GM12878 (cell line): Measurements from ENCODE around the gene EZH2. TPM values are rescaled to one million over a fixed set of nuclear protein-coding genes. Genes with fewer than 3 reads are reported as not detected.

Experiments used
- ATAC-seq: fragments of 200-7000 bp; cut with Tn5 transposase; 3 replicates; pipeline ENCODE4 v1.9.1; 2020; ENCODE audit warnings: mild to moderate bottlenecking, moderate library complexity
- BruUV-seq: library from RNA; stranded (reverse); fragments of 400-500 nt; replicated peaks from 2 replicates; lab custom pipeline; 2021; lab: Mats Ljungman, UMichigan
- CTCF ChIA-PET: fragments of 300-600 bp; sonication (Branson Sonifier 250); formaldehyde crosslinking; extraction: SDS; loops from one replicate; lab custom pipeline; 2021; ENCODE audit warnings: inconsistent platforms; lab: Yijun Ruan, JAX
- POLR2A ChIA-PET: fragments of 350-600 bp; formaldehyde crosslinking; extraction: SDS; loops from one replicate; lab custom pipeline; 2021; ENCODE audit warnings: inconsistent platforms; lab: Charles Lee
- RAD21 ChIA-PET: fragments of 300-600 bp; sonication (Branson Sonifier 250); formaldehyde crosslinking; loops from one replicate; lab custom pipeline; 2023; ENCODE audit warnings: antibody characterized with exemption; ENCODE audit not compliant: unreplicated experiment; lab: Charles Lee
- SMC1A ChIA-PET: fragments of 300-600 bp; sonication (Branson Sonifier 250); formaldehyde crosslinking; loops from one replicate; lab custom pipeline; 2023; ENCODE audit not compliant: unreplicated experiment, uncharacterized antibody; lab: Charles Lee
- DNase-seq: peaks from one replicate; pipeline ENCODE4 v3.0.0-alpha.2; 2011; ENCODE audit warnings: low read depth, low spot score
- FAIRE-seq: peaks from 3 replicates; lab custom pipeline; 2011; peaks lifted over from hg19 to GRCh38; lab: Jason Lieb, UNC
- H2AFZ ChIP-seq: 2 replicates; pipeline ENCODE4 v1.6.0; 2011; ENCODE audit warnings: low read depth, low read length, control low read depth; ENCODE audit not compliant: control insufficient read depth
- H3K27ac ChIP-seq: 2 replicates; pipeline ENCODE4 v1.5.1; 2011; ENCODE audit warnings: control low read depth; ENCODE audit not compliant: control insufficient read depth, insufficient read depth
- H3K27me3 ChIP-seq, 2 experiments: replicated peaks in 1 of 2; 2 replicates each; pipeline versions ENCODE4 v1.6.0 to v1.6.1; 2011; ENCODE audit warnings: low read length in 1 of 2; ENCODE audit not compliant: control insufficient read depth in 2 of 2, insufficient read depth in 2 of 2
- H3K36me3 ChIP-seq, 2 experiments: 2 replicates each; pipeline ENCODE4 v1.5.1; 2011; ENCODE audit warnings: low read length in 1 of 2; ENCODE audit not compliant: control insufficient read depth in 2 of 2, insufficient read depth in 2 of 2
- H3K4me1 ChIP-seq: 2 replicates; pipeline ENCODE4 v1.6.1; 2011; ENCODE audit warnings: mild to moderate bottlenecking, low read length, moderate library complexity, mixed read lengths; ENCODE audit not compliant: control insufficient read depth, insufficient read depth
- H3K4me2 ChIP-seq: 2 replicates; pipeline ENCODE4 v1.6.0; 2011; ENCODE audit warnings: control low read depth; ENCODE audit not compliant: control insufficient read depth, insufficient read depth
- H3K4me3 ChIP-seq: fragments of 200-600 bp; sonication (generic); 2 replicates; pipeline ENCODE4 v1.5.1; 2016
- H3K79me2 ChIP-seq: 2 replicates; pipeline ENCODE4 v1.6.0; 2011; ENCODE audit warnings: low read length; ENCODE audit not compliant: control insufficient read depth, insufficient read depth
- H3K9ac ChIP-seq: 2 replicates; pipeline ENCODE4 v1.8.0; 2011; ENCODE audit warnings: low read length, control low read depth, mixed read lengths; ENCODE audit not compliant: control insufficient read depth, insufficient read depth
- H3K9me3 ChIP-seq: replicated peaks from 3 replicates; pipeline ENCODE4 v1.5.1; 2011; ENCODE audit warnings: mild to moderate bottlenecking, low read length; ENCODE audit not compliant: control insufficient read depth, insufficient read depth
- H4K20me1 ChIP-seq: 2 replicates; pipeline ENCODE4 v1.6.0; 2011; ENCODE audit not compliant: control insufficient read depth, insufficient read depth
- BACH1 ChIP-seq: fragments of 450-650 bp; IDR thresholded peaks from 2 replicates; pipeline ENCODE4 v1.6.1; 2017; ENCODE audit warnings: mild to moderate bottlenecking, borderline replicate concordance
- CREB1 ChIP-seq: IDR thresholded peaks from 2 replicates; pipeline ENCODE4 v1.6.1; 2012; ENCODE audit warnings: low read depth, mild to moderate bottlenecking, inconsistent platforms
- HDAC6 ChIP-seq: fragments of 200-600 bp; sonication (generic); IDR thresholded peaks from one replicate; pipeline ENCODE4 v1.8.0; 2017; ENCODE audit warnings: antibody characterized with exemption; ENCODE audit not compliant: unreplicated experiment
- HDGF ChIP-seq: fragments of 450-650 bp; IDR thresholded peaks from 2 replicates; pipeline ENCODE4 v1.6.1; 2016; ENCODE audit warnings: antibody characterized with exemption
- RUNX3 ChIP-seq: IDR thresholded peaks from 2 replicates; pipeline ENCODE4 v1.6.1; 2012; ENCODE audit warnings: low read length, inconsistent platforms
- SPI1 ChIP-seq: IDR thresholded peaks from 2 replicates; pipeline ENCODE4 v1.6.1; 2011; ENCODE audit warnings: low read depth, mild to moderate bottlenecking, low read length, moderate library complexity, borderline replicate concordance; ENCODE audit not compliant: insufficient read depth
- TARDBP ChIP-seq: IDR thresholded peaks from 2 replicates; pipeline ENCODE4 v1.6.1; 2016; ENCODE audit warnings: borderline replicate concordance
- TBL1XR1 ChIP-seq: IDR thresholded peaks from 2 replicates; pipeline ENCODE4 v1.6.1; 2012; ENCODE audit warnings: low read depth, low read length, improper control_type of control experiment
- TCF12 ChIP-seq: IDR thresholded peaks from 2 replicates; pipeline ENCODE4 v1.6.1; 2011; ENCODE audit warnings: low read depth, mild to moderate bottlenecking, low read length
- ZNF384 ChIP-seq: IDR thresholded peaks from 2 replicates; pipeline ENCODE4 v1.6.1; 2012; ENCODE audit warnings: low read depth, mild to moderate bottlenecking, low read length, improper control_type of control experiment, borderline replicate concordance
- WGBS: methylation state at CpG from one replicate; pipeline ENCODE4 v1.1.6; 2016; ENCODE audit warnings: low lambda C conversion rate; ENCODE audit not compliant: insufficient replicate concordance, insufficient coverage; ENCODE audit errors: missing lambda C conversion rate; 5-methylcytosine and 5-hydroxymethylcytosine counted together
- in situ Hi-C: fragments of 300-500 bp; cut with MboI; formaldehyde crosslinking; loops from 9 replicates; pipeline ENCODE4 v1.14.3; 2018; ENCODE audit warnings: mixed read lengths
- intact Hi-C: fragments of 100-400 bp; cut with micrococcal nuclease; formaldehyde crosslinking; loops from one replicate; pipeline ENCODE4 v1.14.2; 2022; ENCODE audit not compliant: unreplicated experiment
- polyA plus RNA-seq, 11 experiments: library from polyadenylated mRNA; depleted of rRNA in 4 of 11; unstranded in 6 of 11; stranded (reverse) in 5 of 11; fragments of >200 nt; fragmentation: Nextera tagmentation in 4 of 11; fragmentation: Illumina TruSeq in 1 of 11; extraction: Ambion mirVana in 4 of 11; extraction: Trizol in 1 of 11; gene quantifications; 1 replicate in 1 of 11; 2 replicates in 10 of 11; pipeline versions ENCODE4 v1.2.1 to v1.2.3, GENCODE V29; 2011 to 2016; ENCODE audit warnings: inconsistent platforms in 2 of 11, missing spikeins in 2 of 11, low read depth in 1 of 11
- total RNA-seq, 4 experiments: library from RNA; depleted of rRNA in 3 of 4; stranded (reverse); fragments of >200 nt in 3 of 4; fragmentation: Illumina TruSeq in 1 of 4; extraction: Trizol in 1 of 4; gene quantifications; 2 replicates each; pipeline versions ENCODE4 v1.2.1 to v1.2.3, GENCODE V29; 2013 to 2021
- TF ChIP-seq, protein P1 (sequence below): fragments of 450-650 bp; IDR thresholded peaks from 2 replicates; pipeline ENCODE4 v1.6.1; 2017; ENCODE audit warnings: mild to moderate bottlenecking
- TF ChIP-seq, protein P2 (sequence below): IDR thresholded peaks from 2 replicates; pipeline ENCODE4 v1.6.1; 2012; ENCODE audit warnings: low read depth, low read length, improper control_type of control experiment
- TF ChIP-seq, protein P3 (sequence below): IDR thresholded peaks from 2 replicates; pipeline ENCODE4 v1.6.1; 2011; ENCODE audit warnings: low read depth, mild to moderate bottlenecking, low read length, moderate library complexity, borderline replicate concordance; ENCODE audit errors: extremely low read depth
- TF ChIP-seq, protein P4 (sequence below): IDR thresholded peaks from 2 replicates; pipeline ENCODE4 v1.6.1; 2012; ENCODE audit warnings: low read depth, low read length, improper control_type of control experiment

Gene EZH2
- total and polyA plus RNA-seq, 10 of the 15 experiments (the other 5 are each of a cell fraction or from before 2014, with no cell fraction given): 19.4 to 69.6 (median 40.8) TPM

DNA sequence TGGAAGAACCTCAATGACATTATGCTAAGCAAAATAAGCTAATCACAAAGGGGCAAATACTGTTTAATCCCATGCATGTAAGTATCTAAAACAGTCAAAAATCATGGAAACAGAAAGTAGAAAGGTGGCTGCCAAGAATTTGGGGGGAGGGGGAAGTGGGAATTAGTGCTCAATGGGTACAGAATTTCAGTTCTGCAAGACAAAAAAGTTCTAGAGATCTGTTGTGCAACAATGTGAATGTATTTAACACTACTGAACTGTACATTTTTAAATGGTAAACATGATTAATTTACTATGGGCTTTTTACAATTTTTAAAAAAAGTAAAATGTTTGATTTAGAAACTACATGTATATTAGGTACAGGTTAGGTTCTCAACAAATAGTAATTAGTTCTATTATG lies 11.9 kb downstream of the EZH2 start:
- H3K4me3 ChIP-seq: no peak overlapping the region
- peaks cover 23% of the 10 kb centered on the region for H3K9me3 ChIP-seq
- SMC1A ChIA-PET: interaction anchor here (1.2 to 1.5 kb wide), 2 partner anchors 10 to 17 kb away, joined by 3 to 5 read pairs; no protein-coding TSS in a partner anchor
- DNase-seq (no peak), ATAC-seq (no peak), FAIRE-seq (no peak)
- no TSS peak for BruUV-seq
- H3K4me2 ChIP-seq: no peak overlapping the region; the same call in 1 of the 2 replicates
- CTCF ChIA-PET: interaction anchor here (1.3 to 2.8 kb wide), 5 partner anchors 11 to 69 kb away, joined by 3 to 12 read pairs (median 6); partner anchors contain the start of gene EZH2
- H3K9ac ChIP-seq: no peak overlapping the region
- H3K4me1 ChIP-seq: peaks cover 28% of the 10 kb centered on the region
- intact Hi-C loops (no loop called here), in situ Hi-C loops (no loop called here)
- TF ChIP-seq TARDBP (no peak), SPI1 (peak; percentile 36; the same call in 1 of the 2 replicates), ZNF384 (no peak)
- H3K36me3 ChIP-seq: no peaks in the 10 kb centered on the region; a peak in 2 of 4 replicates
- H3K27ac ChIP-seq: no peak overlapping the region
- H4K20me1 ChIP-seq: no peaks in the 10 kb centered on the region
- POLR2A ChIA-PET: interaction anchor here (1.0 to 2.3 kb wide), 2 partner anchors 11 to 13 kb away, joined by 3 to 14 read pairs; partner anchors contain the start of gene EZH2
- no peak overlapping the region for H2AFZ ChIP-seq
- RAD21 ChIA-PET: interaction anchor here (0.6 to 1.9 kb wide), 2 partner anchors 10 to 11 kb away, joined by 3 to 5 read pairs; no protein-coding TSS in a partner anchor
- H3K27me3 ChIP-seq: no peaks in the 10 kb centered on the region
- peaks cover 96% of the 10 kb centered on the region for H3K79me2 ChIP-seq

DNA sequence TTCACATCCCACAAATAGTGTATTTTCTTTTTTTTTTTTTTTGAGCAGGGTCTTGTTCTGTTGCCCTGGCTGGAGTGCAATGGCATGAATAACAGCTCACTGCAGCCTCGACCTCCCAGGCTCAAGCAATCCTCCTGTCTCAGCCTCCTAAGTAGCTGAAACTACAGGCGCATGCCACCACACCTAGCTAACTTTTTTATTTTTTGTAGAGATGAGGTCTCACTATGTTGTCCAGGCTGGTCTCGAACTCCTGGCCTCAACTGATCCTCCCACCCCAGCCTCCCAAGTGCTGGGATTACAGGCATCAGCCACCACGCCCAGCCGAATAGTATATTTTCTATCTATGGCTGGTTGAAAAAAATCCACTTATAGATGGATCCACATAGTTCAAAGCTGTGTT lies 12.5 kb downstream of the EZH2 start:
- peaks cover 94% of the 10 kb centered on the region for H3K79me2 ChIP-seq
- H3K27me3 ChIP-seq: no peaks in the 10 kb centered on the region
- ChIA-PET RAD21 (interaction anchor here (0.6 to 1.9 kb wide), 2 partner anchors 10 to 12 kb away, joined by 3 to 5 read pairs; no protein-coding TSS in a partner anchor), CTCF (no interaction called here), POLR2A (no interaction called here), SMC1A (interaction anchor here (1.2 kb wide), 1 partner anchor 9 kb away, joined by 5 read pairs; no protein-coding TSS in a partner anchor)
- H3K4me1 ChIP-seq: peaks cover 28% of the 10 kb centered on the region
- ATAC-seq: no peak
- H3K9ac ChIP-seq: no peak overlapping the region
- in situ Hi-C loops (no loop called here), intact Hi-C loops (no loop called here)
- no peaks in the 10 kb centered on the region for H4K20me1 ChIP-seq
- peaks cover 23% of the 10 kb centered on the region for H3K9me3 ChIP-seq
- no peak for DNase-seq
- no peaks in the 10 kb centered on the region; a peak in 2 of 4 replicates for H3K36me3 ChIP-seq
- no peak overlapping the region for H3K4me2 ChIP-seq
- WGBS: 86% methylated on average over 5 of the region's 5 CpGs
- no peak overlapping the region for H3K27ac ChIP-seq
- no TSS peak for BruUV-seq
- no peak overlapping the region for H2AFZ ChIP-seq
- no peak for FAIRE-seq
- H3K4me3 ChIP-seq: no peak overlapping the region
- TF ChIP-seq, protein P1, sequence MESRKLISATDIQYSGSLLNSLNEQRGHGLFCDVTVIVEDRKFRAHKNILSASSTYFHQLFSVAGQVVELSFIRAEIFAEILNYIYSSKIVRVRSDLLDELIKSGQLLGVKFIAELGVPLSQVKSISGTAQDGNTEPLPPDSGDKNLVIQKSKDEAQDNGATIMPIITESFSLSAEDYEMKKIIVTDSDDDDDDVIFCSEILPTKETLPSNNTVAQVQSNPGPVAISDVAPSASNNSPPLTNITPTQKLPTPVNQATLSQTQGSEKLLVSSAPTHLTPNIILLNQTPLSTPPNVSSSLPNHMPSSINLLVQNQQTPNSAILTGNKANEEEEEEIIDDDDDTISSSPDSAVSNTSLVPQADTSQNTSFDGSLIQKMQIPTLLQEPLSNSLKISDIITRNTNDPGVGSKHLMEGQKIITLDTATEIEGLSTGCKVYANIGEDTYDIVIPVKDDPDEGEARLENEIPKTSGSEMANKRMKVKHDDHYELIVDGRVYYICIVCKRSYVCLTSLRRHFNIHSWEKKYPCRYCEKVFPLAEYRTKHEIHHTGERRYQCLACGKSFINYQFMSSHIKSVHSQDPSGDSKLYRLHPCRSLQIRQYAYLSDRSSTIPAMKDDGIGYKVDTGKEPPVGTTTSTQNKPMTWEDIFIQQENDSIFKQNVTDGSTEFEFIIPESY: no peak
- TF ChIP-seq, protein P2, sequence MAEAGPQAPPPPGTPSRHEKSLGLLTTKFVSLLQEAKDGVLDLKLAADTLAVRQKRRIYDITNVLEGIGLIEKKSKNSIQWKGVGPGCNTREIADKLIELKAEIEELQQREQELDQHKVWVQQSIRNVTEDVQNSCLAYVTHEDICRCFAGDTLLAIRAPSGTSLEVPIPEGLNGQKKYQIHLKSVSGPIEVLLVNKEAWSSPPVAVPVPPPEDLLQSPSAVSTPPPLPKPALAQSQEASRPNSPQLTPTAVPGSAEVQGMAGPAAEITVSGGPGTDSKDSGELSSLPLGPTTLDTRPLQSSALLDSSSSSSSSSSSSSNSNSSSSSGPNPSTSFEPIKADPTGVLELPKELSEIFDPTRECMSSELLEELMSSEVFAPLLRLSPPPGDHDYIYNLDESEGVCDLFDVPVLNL: no peak
- no peak for TF ChIP-seq TCF12
- no peak for TF ChIP-seq BACH1
- TF ChIP-seq RUNX3: no peak
- no peak for TF ChIP-seq HDGF
- TF ChIP-seq CREB1: no peak
- TF ChIP-seq, protein P3, sequence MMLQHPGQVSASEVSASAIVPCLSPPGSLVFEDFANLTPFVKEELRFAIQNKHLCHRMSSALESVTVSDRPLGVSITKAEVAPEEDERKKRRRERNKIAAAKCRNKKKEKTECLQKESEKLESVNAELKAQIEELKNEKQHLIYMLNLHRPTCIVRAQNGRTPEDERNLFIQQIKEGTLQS: no peak
- no peak for TF ChIP-seq HDAC6
- TF ChIP-seq TBL1XR1: no peak
- TF ChIP-seq, protein P4, sequence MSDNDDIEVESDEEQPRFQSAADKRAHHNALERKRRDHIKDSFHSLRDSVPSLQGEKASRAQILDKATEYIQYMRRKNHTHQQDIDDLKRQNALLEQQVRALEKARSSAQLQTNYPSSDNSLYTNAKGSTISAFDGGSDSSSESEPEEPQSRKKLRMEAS: no peak
